HCT116 (cell line): ENCODE data around the gene SYDE1. TPM values are rescaled to one million over a fixed set of nuclear protein-coding genes. Genes with fewer than 3 reads are reported as not detected.

Experiments
- ATAC-seq: fragments of 200-7000 bp; cut with Tn5 transposase; 2 replicates; pipeline ENCODE4 v1.9.1; 2020; ENCODE audit warnings: mild to moderate bottlenecking, moderate library complexity
- BruUV-seq: library from RNA; stranded (reverse); fragments of 400-500 nt; replicated peaks from 2 replicates; lab custom pipeline; 2021; lab: Mats Ljungman, UMichigan
- CTCF ChIA-PET: fragments of 300-600 bp; sonication (Branson Sonifier 250); formaldehyde crosslinking; loops from one replicate; lab custom pipeline; 2021; ENCODE audit warnings: antibody characterized with exemption; lab: Charles Lee
- POLR2A ChIA-PET: fragments of 300-600, 350-600 bp; sonication (Branson Sonifier 250); formaldehyde crosslinking; loops from one replicate; lab custom pipeline; 2021; ENCODE audit warnings: antibody characterized with exemption; lab: Charles Lee
- RAD21 ChIA-PET, 2 experiments: fragments of 300-600 bp; sonication (Branson Sonifier 250); formaldehyde crosslinking; loops; one replicate each; lab custom pipeline; 2023; ENCODE audit warnings: low total read pairs in 2 of 2; ENCODE audit not compliant: uncharacterized antibody in 2 of 2, unreplicated experiment in 2 of 2, low non-redundant PET in 1 of 2; lab: Charles Lee
- DNase-seq: peaks from one replicate; pipeline ENCODE4 v3.0.0-alpha.2; 2010; ENCODE audit warnings: low read depth, low spot score
- H2AFZ ChIP-seq: fragments of 200-600 bp; shearing (Covaris generic), sonication (generic); 2 replicates; pipeline ENCODE4 v1.6.1; 2017; ENCODE audit warnings: low read depth, mixed run types, mixed read lengths, antibody characterized with exemption, low read length; ENCODE audit not compliant: poor library complexity, severe bottlenecking
- H3K27ac ChIP-seq: 2 replicates; pipeline ENCODE4 v1.5.1; 2012; ENCODE audit warnings: low read depth, low read length
- H3K27me3 ChIP-seq: fragments of 200-600 bp; sonication (generic); 2 replicates; pipeline ENCODE4 v1.6.1; 2016; ENCODE audit warnings: mixed run types, low read length, mixed read lengths; ENCODE audit not compliant: insufficient read depth
- H3K36me3 ChIP-seq, 2 experiments: fragments of 200-500 bp in 1 of 2; fragments of 200-600 bp in 1 of 2; sonication (Bioruptor generic) in 1 of 2; sonication (generic) in 1 of 2; 2 replicates each; pipeline versions ENCODE4 v1.5.1 to v1.6.1; 2014 to 2016; ENCODE audit warnings: low read length in 2 of 2, inconsistent platforms in 1 of 2, mixed read lengths in 1 of 2, mixed run types in 1 of 2; ENCODE audit not compliant: insufficient read depth in 2 of 2, control insufficient read depth in 1 of 2
- H3K4me1 ChIP-seq, 2 experiments: fragments of 200-600 bp in 1 of 2; sonication (generic) in 1 of 2; 2 replicates each; pipeline versions ENCODE4 v1.5.1 to v1.6.1; 2012 to 2017; ENCODE audit warnings: low read length in 2 of 2, inconsistent platforms in 1 of 2, mild to moderate bottlenecking in 1 of 2, mixed read lengths in 1 of 2, mixed run types in 1 of 2, moderate library complexity in 1 of 2; ENCODE audit not compliant: insufficient read depth in 2 of 2, control insufficient read depth in 1 of 2
- H3K4me2 ChIP-seq: fragments of 200-600 bp; sonication (generic); 2 replicates; pipeline ENCODE4 v1.6.1; 2017; ENCODE audit warnings: mixed run types, low read length, mixed read lengths
- H3K4me3 ChIP-seq, 2 experiments: fragments of 200-600 bp in 1 of 2; sonication (generic) in 1 of 2; replicated peaks in 1 of 2; 2 replicates each; pipeline ENCODE4 v1.5.1; 2011 to 2016; ENCODE audit warnings: low read length in 2 of 2, control low read depth in 1 of 2, low read depth in 1 of 2, mild to moderate bottlenecking in 1 of 2, mixed read lengths in 1 of 2, mixed run types in 1 of 2
- H3K79me2 ChIP-seq: fragments of 200-600 bp; sonication (generic); 2 replicates; pipeline ENCODE4 v1.6.1; 2017; ENCODE audit warnings: mild to moderate bottlenecking, mixed run types, low read length, moderate library complexity, mixed read lengths; ENCODE audit not compliant: insufficient read depth
- H3K9ac ChIP-seq: fragments of 200-600 bp; sonication (generic); 2 replicates; pipeline ENCODE4 v1.6.1; 2016; ENCODE audit warnings: low read length, mixed read lengths
- H3K9me2 ChIP-seq: fragments of 200-600 bp; sonication (generic), shearing (Covaris generic); 2 replicates; pipeline ENCODE4 v1.6.1; 2017; ENCODE audit warnings: mixed run types, mild to moderate bottlenecking, moderate library complexity; ENCODE audit not compliant: insufficient read depth
- H3K9me3 ChIP-seq, 2 experiments: fragments of 200-500 bp in 1 of 2; fragments of 200-600 bp in 1 of 2; sonication (Bioruptor generic) in 1 of 2; sonication (generic) in 1 of 2; 2 replicates each; pipeline ENCODE4 v1.6.1; 2014 to 2017; ENCODE audit warnings: low read length in 2 of 2, mixed read lengths in 2 of 2, inconsistent platforms in 1 of 2, low read depth in 1 of 2, mild to moderate bottlenecking in 1 of 2, mixed run types in 1 of 2, moderate library complexity in 1 of 2; ENCODE audit not compliant: control insufficient read depth in 1 of 2, insufficient read depth in 1 of 2
- H4K20me1 ChIP-seq: fragments of 200-600 bp; sonication (generic), shearing (Covaris generic); 2 replicates; pipeline ENCODE4 v1.6.1; 2017; ENCODE audit warnings: mixed run types, mild to moderate bottlenecking, moderate library complexity; ENCODE audit not compliant: insufficient read depth
- CEBPB ChIP-seq: IDR thresholded peaks from 2 replicates; pipeline ENCODE4 v1.6.1; 2012; ENCODE audit warnings: low read depth
- EGR1 ChIP-seq: IDR thresholded peaks from 2 replicates; pipeline ENCODE4 v1.6.1; 2012; ENCODE audit warnings: low read depth
- ELF1 ChIP-seq: IDR thresholded peaks from 2 replicates; pipeline ENCODE4 v1.6.1; 2012; ENCODE audit warnings: low read depth, borderline replicate concordance
- JUND ChIP-seq: IDR thresholded peaks from 2 replicates; pipeline ENCODE4 v1.6.1; 2012
- POLR2A ChIP-seq: IDR thresholded peaks from 2 replicates; pipeline ENCODE4 v1.7.0; 2011; ENCODE audit warnings: borderline replicate concordance; ENCODE audit not compliant: insufficient read depth, insufficient read length; ENCODE audit errors: extremely low read depth
- POLR2AphosphoS5 ChIP-seq: IDR thresholded peaks from 2 replicates; pipeline ENCODE4 v1.6.1; 2011; ENCODE audit warnings: mild to moderate bottlenecking, low read depth, low read length, moderate library complexity
- RAD21 ChIP-seq: IDR thresholded peaks from 2 replicates; pipeline ENCODE4 v1.6.1; 2012; ENCODE audit warnings: low read depth, mild to moderate bottlenecking
- SIN3A ChIP-seq: IDR thresholded peaks from 2 replicates; pipeline ENCODE4 v1.6.1; 2012; ENCODE audit warnings: low read depth
- SRF ChIP-seq: IDR thresholded peaks from 2 replicates; pipeline ENCODE4 v1.6.1; 2012; ENCODE audit warnings: low read depth
- ZFX ChIP-seq: fragments of 450-650 bp; IDR thresholded peaks from 2 replicates; pipeline ENCODE4 v1.6.1; 2017
- ZNF274 ChIP-seq: fragments of 200-500 bp; sonication (Bioruptor generic); IDR thresholded peaks from 2 replicates; pipeline ENCODE4 v1.6.1; 2014; ENCODE audit warnings: mild to moderate bottlenecking, low read depth, low read length, inconsistent platforms
- intact Hi-C: fragments of 100-400 bp; cut with micrococcal nuclease; formaldehyde crosslinking; loops from 2 replicates; pipeline ENCODE4 v1.10.0; 2022
- total RNA-seq: library from RNA; stranded (reverse); gene quantifications from one replicate; pipeline ENCODE4 v1.2.1, GENCODE V29; 2021; ENCODE audit not compliant: unreplicated experiment
- TF ChIP-seq, protein P1 (sequence below): IDR thresholded peaks from 2 replicates; pipeline ENCODE4 v1.6.1; 2012; ENCODE audit warnings: low read depth

SYDE1 gene
- total RNA-seq, 1 experiment from 2014 or later: 4.9 TPM

DNA sequence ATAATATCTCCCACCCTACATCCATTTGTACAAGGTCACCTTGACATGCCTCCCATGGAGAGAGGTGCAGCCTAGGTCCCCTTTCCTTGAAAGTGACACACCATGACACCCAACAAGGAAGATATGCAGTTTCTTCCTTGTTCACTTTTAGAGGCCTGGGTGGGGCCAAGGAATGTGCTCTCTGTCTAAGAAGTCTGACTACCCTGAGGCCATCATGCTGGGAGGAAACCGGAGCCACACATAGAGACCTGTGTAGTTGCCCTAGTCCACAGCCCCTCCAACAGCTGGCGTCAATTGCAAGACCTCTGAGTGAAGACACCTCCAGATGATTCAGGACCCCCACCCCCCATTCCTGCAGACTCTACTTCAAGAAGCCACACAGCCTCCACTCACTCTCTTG, 11.0 kb downstream of the SYDE1 start:
- intact Hi-C loops: no loop called here
- Histone ChIP-seq H3K4me3 (no peak overlapping the region), H3K9ac (no peak overlapping the region), H3K79me2 (peaks cover 8% of the 10 kb centered on the region; the same call in 1 of the 2 replicates), H3K27ac (no peak overlapping the region), H2AFZ (no peak overlapping the region), H3K36me3 (peaks cover 38 to 39% of the 10 kb centered on the region in 2 experiments), H3K27me3 (no peaks in the 10 kb centered on the region), H3K9me3 (peaks cover 3 to 6% of the 10 kb centered on the region in 2 experiments; a peak in 1 of 4 replicates), H3K4me1 (no peaks in the 10 kb centered on the region; a peak in 1 of 4 replicates), H4K20me1 (no peaks in the 10 kb centered on the region), H3K9me2 (no peaks in the 10 kb centered on the region), H3K4me2 (no peak overlapping the region)
- TF ChIP-seq, protein P1, sequence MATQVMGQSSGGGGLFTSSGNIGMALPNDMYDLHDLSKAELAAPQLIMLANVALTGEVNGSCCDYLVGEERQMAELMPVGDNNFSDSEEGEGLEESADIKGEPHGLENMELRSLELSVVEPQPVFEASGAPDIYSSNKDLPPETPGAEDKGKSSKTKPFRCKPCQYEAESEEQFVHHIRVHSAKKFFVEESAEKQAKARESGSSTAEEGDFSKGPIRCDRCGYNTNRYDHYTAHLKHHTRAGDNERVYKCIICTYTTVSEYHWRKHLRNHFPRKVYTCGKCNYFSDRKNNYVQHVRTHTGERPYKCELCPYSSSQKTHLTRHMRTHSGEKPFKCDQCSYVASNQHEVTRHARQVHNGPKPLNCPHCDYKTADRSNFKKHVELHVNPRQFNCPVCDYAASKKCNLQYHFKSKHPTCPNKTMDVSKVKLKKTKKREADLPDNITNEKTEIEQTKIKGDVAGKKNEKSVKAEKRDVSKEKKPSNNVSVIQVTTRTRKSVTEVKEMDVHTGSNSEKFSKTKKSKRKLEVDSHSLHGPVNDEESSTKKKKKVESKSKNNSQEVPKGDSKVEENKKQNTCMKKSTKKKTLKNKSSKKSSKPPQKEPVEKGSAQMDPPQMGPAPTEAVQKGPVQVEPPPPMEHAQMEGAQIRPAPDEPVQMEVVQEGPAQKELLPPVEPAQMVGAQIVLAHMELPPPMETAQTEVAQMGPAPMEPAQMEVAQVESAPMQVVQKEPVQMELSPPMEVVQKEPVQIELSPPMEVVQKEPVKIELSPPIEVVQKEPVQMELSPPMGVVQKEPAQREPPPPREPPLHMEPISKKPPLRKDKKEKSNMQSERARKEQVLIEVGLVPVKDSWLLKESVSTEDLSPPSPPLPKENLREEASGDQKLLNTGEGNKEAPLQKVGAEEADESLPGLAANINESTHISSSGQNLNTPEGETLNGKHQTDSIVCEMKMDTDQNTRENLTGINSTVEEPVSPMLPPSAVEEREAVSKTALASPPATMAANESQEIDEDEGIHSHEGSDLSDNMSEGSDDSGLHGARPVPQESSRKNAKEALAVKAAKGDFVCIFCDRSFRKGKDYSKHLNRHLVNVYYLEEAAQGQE: no peak
- TF ChIP-seq POLR2AphosphoS5: no peak
- no peak for TF ChIP-seq EGR1
- TF ChIP-seq JUND: no peak
- no peak for TF ChIP-seq SRF
- no peak for TF ChIP-seq CEBPB
- TF ChIP-seq ZNF274: no peak
- no peak for TF ChIP-seq POLR2A
- no peak for TF ChIP-seq ELF1
- no peak for TF ChIP-seq SIN3A
- TF ChIP-seq RAD21: no peak
- no peak for TF ChIP-seq ZFX
- ATAC-seq (no peak), DNase-seq (no peak)
- no TSS peak for BruUV-seq
- RAD21 ChIA-PET: no interaction called here
- CTCF ChIA-PET: no interaction called here
- POLR2A ChIA-PET: no interaction called here
